Parathyroid adenoma (tissue), 2 donors: Measurements from ENCODE around the gene NDUFA5.

Experiments used
- H2AFZ ChIP-seq: fragments of 300-600 bp; sonication (generic); one replicate; pipeline ENCODE4 v1.7.0; 2017; ENCODE audit warnings: antibody characterized with exemption, mild to moderate bottlenecking
- H3K27ac ChIP-seq: fragments of 300-600 bp; sonication (generic); one replicate; pipeline ENCODE4 v1.7.0; 2017
- H3K27me3 ChIP-seq: fragments of 300-600 bp; sonication (generic); one replicate; pipeline ENCODE4 v1.7.0; 2017; ENCODE audit warnings: low read length; ENCODE audit not compliant: control insufficient read depth, insufficient read depth
- H3K36me3 ChIP-seq: fragments of 300-600 bp; sonication (generic); one replicate; pipeline ENCODE4 v1.7.0; 2017; ENCODE audit warnings: low read length; ENCODE audit not compliant: control insufficient read depth, insufficient read depth
- H3K4me1 ChIP-seq: fragments of 300-600 bp; sonication (generic); one replicate; pipeline ENCODE4 v1.7.0; 2017; ENCODE audit warnings: control low read depth
- H3K4me2 ChIP-seq: fragments of 300-600 bp; sonication (generic); one replicate; pipeline ENCODE4 v1.7.0; 2017; ENCODE audit warnings: low read length
- H3K4me3 ChIP-seq: fragments of 300-600 bp; sonication (generic); one replicate; pipeline ENCODE4 v1.7.0; 2017; ENCODE audit warnings: low read depth, low read length
- H3K79me2 ChIP-seq: fragments of 300-600 bp; sonication (generic); one replicate; pipeline ENCODE4 v1.7.0; 2017; ENCODE audit warnings: control low read depth
- H3K9ac ChIP-seq: fragments of 300-600 bp; sonication (generic); one replicate; pipeline ENCODE4 v1.7.0; 2017; ENCODE audit warnings: mild to moderate bottlenecking
- H3K9me3 ChIP-seq: fragments of 300-600 bp; sonication (generic); one replicate; pipeline ENCODE4 v1.7.0; 2017; ENCODE audit warnings: low read length; ENCODE audit not compliant: control insufficient read depth
- TF ChIP-seq, protein P1 (sequence below): fragments of 300-600 bp; sonication (generic); IDR thresholded peaks from one replicate; pipeline ENCODE4 v1.7.0; 2017; ENCODE audit warnings: antibody characterized with exemption, mild to moderate bottlenecking
- donor health status: primary hyperparathyroidism.

The NDUFA5 gene

DNA sequence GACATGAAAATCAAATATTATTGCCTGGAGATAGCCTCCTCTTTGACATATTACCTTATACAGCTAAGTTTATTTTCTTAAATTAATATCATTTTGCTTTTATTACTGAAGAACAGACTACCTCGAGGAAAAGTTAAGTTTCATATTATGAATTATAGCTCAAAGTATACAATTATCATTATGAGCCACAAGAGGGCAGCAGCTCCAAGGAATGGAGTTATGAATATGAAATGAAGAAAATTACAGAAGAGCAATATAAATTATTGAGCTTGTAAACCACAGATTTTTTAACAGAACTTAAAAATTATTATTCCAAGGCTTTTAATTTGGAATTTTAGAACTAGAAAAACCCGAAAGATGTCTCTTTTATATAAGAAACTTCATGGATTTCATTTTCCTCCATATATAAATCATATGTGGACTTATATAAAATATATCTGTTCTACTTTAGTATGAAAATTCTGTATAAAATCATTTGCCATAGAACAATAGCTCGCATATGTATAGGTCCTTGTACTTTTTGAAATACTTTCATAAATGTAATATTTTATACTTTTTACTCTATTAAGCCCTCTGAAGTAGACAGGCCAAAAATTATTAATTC, 63.3 kb downstream of the NDUFA5 start:
- H3K9ac ChIP-seq, result no peak overlapping the region
- no peaks in the 10 kb centered on the region for H3K4me1 ChIP-seq
- H3K27me3 ChIP-seq, result no peaks in the 10 kb centered on the region
- H3K27ac ChIP-seq, result no peak overlapping the region
- peak overlapping the region; percentile 26 for H3K4me2 ChIP-seq
- no peaks in the 10 kb centered on the region for H3K79me2 ChIP-seq
- no peak overlapping the region for H3K4me3 ChIP-seq
- H3K9me3 ChIP-seq, result no peaks in the 10 kb centered on the region
- H3K36me3 ChIP-seq, result no peaks in the 10 kb centered on the region
- H2AFZ ChIP-seq, result peak overlapping the region; percentile 3
- TF ChIP-seq, protein P1, sequence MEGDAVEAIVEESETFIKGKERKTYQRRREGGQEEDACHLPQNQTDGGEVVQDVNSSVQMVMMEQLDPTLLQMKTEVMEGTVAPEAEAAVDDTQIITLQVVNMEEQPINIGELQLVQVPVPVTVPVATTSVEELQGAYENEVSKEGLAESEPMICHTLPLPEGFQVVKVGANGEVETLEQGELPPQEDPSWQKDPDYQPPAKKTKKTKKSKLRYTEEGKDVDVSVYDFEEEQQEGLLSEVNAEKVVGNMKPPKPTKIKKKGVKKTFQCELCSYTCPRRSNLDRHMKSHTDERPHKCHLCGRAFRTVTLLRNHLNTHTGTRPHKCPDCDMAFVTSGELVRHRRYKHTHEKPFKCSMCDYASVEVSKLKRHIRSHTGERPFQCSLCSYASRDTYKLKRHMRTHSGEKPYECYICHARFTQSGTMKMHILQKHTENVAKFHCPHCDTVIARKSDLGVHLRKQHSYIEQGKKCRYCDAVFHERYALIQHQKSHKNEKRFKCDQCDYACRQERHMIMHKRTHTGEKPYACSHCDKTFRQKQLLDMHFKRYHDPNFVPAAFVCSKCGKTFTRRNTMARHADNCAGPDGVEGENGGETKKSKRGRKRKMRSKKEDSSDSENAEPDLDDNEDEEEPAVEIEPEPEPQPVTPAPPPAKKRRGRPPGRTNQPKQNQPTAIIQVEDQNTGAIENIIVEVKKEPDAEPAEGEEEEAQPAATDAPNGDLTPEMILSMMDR, result peak; percentile 84

DNA sequence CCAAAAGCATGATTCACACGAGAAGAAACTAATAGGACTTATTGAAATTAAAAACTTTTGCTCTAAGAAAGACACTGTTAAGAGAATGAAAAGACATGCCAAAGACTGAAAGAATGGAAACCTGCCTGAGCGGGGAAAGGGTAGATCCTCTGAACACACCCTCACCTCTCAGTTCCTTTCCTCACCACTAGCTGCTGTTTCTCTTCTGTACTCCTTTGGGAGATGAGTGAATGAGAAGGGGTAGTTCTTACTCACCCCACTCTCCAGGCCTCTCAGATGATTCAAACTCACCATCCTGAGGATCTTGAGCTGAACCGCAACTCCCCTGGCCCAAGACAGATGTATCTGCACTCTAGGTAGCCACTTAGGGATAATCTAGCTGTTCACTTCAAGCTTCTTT, 65.1 kb downstream of the NDUFA5 start:
- no peak overlapping the region for H3K27ac ChIP-seq
- no peak overlapping the region for H3K4me2 ChIP-seq
- TF ChIP-seq, protein P1, result no peak
- no peaks in the 10 kb centered on the region for H3K27me3 ChIP-seq
- peaks cover 2% of the 10 kb centered on the region for H3K79me2 ChIP-seq
- H3K4me3 ChIP-seq, result no peak overlapping the region
- no peaks in the 10 kb centered on the region for H3K36me3 ChIP-seq
- H2AFZ ChIP-seq, result no peak overlapping the region
- H3K9me3 ChIP-seq, result no peaks in the 10 kb centered on the region
- H3K9ac ChIP-seq, result no peak overlapping the region
- H3K4me1 ChIP-seq, result no peaks in the 10 kb centered on the region
